GM21825 (cell line): ENCODE data around the gene SLC27A2.

Source experiments
- ATAC-seq: cut with Tn5 transposase; IDR thresholded peaks from one replicate; pipeline ENCODE4 v1.9.1; 2021; ENCODE audit warnings: mild to moderate bottlenecking, moderate library complexity; ENCODE audit not compliant: unreplicated experiment

Gene SLC27A2

GRCh38 chr15:50233192-50233736 lies 51.3 kb downstream of the SLC27A2 start:
- no peak for ATAC-seq

DNA sequence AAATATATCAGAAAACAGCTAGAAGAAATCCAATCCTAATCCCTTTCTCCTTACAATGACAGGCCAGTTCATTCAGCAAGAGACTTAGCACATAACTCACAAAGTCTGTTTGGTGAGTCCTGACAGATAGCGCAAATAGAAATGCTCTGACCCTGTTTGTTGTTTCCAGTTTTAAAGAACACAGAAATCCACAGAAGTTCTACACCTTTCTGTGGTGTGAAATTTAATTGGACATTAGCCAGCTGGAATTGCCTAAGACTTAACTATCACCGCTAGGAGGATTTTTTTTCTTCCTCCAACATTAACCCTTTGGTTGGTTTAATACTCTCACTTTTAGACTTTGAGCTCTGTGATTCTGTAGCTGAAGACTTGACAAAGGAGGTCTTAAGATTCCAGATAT lies 52.8 kb downstream of the SLC27A2 start:
- ATAC-seq: no peak

GRCh38 chr15:50235794-50236193 lies 53.8 kb downstream of the SLC27A2 start:
- no peak for ATAC-seq

GRCh38 chr15:50236433-50236832 lies 54.4 kb downstream of the SLC27A2 start:
- no peak for ATAC-seq

GRCh38 chr15:50238255-50238654 lies 56.3 kb downstream of the SLC27A2 start:
- no peak for ATAC-seq

DNA sequence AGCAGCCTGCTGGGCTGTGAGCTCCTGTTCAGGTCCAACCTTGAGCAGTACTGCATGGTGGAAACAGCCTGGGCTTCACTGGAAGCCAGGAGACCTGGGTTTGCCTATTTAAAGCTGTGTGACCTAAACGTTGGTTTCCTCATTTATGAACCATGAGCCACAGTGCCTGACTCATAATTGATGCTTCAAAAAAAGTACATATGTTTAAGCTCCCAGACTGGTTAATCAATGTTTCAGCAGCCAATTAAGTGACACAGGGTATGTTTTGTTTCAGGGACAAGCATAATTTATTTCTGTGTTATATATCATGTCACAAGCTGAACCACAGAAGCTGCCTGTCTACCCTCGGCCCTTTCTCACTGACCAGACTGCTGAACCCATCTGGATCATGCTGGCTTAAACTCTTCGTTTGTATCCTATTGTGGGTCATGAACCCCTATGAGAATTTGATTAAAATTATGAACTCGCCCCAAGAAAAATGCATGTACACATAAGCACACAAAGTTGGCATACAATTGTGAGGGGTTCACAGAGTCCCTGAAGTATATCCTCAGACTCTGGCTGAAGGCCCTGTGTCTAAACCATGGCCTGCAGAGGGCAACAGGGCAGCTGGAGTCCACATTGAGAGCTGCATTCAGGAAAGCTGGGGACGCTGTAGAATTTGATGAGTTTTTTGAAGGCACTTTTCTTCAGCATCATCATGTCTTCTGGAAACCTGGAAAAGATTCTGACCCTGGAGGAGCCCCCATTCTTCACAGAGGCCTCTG lies 59.9 kb downstream of the SLC27A2 start:
- no peak for ATAC-seq

GRCh38 chr15:50244153-50244552 lies 62.2 kb downstream of the SLC27A2 start:
- ATAC-seq: no peak

- ATAC-seq: no peak
Measured at GRCh38 chr15:50244959-50245624, 63.1 kb downstream of the SLC27A2 start.

DNA sequence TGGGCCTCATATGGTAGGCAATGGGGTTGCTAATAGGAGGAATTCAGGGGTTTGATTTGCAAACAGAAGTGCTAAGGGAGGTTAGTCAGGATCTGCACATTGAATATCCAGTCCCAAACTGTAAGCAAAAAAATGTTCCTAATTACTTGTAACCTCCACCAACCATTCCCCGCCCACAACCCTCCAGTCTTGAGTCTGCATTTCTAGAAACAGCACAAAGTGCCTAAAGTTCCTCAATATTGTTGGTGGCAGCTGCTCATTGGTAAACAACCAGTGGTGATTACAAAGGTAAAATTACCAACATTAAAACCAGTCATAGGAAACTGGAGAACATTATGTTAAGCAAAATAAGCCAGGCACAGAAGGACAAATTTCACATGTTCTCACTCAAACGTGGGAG lies 64.6 kb downstream of the SLC27A2 start:
- ATAC-seq: no peak

GRCh38 chr15:50247819-50248655 lies 66.0 kb downstream of the SLC27A2 start:
- peak; percentile 99 for ATAC-seq

DNA sequence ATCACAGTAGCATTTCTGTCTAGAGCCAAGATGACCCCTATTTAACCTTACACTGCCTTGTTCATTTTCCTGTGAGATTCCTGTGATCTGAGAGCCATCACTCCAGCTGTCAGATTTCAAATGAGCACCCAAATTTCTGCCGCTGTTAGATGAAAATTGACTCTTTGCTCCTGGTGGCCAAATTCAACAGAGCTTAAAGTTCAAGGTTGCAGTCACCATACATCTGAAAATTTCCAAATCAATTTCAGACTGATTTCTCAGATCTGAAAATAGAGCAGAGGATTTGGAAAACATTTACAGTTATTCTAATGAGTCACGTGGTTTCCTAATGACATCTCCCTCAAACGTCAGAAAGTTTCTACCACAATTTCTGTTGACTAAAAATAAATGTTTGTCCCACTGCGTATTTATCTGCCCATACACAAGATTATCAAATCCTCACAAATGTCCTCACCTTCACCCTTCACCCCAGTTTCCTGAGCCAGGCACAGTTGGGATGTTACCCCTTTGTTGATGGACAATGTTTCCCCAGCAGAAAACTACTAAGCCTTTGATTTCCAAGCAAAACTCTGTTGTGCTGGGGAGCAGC lies 67.1 kb downstream of the SLC27A2 start:
- ATAC-seq: no peak

DNA sequence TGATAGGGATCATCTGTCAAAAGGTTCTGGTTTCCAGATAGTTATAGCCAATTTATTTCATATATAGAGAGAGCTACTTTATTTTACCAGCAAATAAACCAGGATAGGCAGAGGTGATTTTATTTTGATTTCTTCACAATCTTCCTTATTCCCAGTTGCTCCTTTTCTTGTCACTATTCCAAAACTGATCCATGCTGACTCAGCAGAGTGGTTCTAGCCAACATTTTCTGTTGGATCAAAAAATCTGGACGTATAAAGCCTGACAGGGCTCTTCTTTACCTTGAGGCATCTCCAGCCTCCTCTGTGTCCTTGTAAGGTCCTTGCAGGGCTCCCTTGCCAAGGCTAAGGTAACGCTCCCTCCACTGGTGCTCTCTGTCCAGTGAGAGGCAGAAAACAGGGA lies 67.7 kb downstream of the SLC27A2 start:
- ATAC-seq: no peak

DNA sequence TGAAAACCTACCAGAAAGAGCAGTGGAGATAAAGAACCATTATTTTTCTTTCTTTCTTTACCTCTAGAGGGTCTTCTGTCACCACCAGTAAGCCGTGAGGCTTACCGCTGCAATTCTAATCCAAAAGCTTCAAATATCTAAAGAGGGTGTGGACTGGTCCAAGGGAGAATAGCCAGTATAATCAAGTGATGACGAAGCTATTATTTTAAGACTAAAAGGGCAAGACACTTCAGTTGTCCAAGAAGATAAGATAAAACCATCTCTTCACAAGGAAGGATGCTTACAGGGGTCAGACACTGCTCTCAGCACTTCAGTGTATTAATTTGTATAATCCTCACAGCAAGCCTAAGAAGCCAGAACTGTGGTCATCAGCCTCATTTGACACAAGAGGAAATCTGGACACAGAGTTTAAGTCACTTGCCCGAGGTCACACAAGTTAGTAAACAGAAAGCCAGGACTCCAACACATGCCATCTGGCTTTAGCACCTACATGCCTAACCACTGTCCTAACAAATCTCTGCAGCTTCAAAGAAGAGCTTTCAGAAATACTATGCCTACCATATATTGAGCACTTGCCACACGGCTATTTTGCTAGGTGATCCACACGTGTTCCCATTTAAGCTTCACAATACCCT lies 68.9 kb downstream of the SLC27A2 start:
- no peak for ATAC-seq

DNA sequence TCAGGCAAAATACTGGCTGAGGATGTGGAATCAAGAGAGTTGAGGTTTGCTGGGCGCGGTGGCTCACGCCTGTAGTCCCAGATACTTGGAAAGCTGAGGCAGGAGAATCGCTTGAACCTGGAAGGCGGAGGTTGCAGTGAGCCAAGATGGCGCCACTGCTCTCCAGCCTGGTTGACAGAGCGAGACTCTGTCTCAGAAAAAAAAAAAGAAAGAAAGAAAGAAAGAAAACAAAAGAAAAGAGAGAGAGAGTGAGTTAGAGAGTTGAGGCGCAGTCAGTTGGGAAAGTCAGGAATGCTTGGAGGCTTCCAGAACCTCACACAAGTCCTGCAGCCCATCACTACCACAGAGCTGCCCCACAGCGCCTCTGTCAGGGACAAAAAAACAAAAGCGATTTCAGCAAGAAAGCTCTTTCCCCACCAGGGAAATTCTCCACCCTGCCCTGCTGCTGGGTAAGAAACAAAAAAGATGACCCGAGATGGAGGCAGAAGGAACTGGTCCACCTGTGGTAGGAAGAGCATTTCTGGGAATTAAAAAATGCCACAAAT lies 69.7 kb downstream of the SLC27A2 start:
- no peak for ATAC-seq

- no peak for ATAC-seq
Measured at GRCh38 chr15:50252556-50252955, 70.6 kb downstream of the SLC27A2 start.

GRCh38 chr15:50256188-50257041 lies 74.4 kb downstream of the SLC27A2 start:
- no peak for ATAC-seq

- ATAC-seq: no peak
Measured at GRCh38 chr15:50257332-50257731, 75.3 kb downstream of the SLC27A2 start.

- no peak for ATAC-seq
Measured at GRCh38 chr15:50257924-50258323, 75.9 kb downstream of the SLC27A2 start.

DNA sequence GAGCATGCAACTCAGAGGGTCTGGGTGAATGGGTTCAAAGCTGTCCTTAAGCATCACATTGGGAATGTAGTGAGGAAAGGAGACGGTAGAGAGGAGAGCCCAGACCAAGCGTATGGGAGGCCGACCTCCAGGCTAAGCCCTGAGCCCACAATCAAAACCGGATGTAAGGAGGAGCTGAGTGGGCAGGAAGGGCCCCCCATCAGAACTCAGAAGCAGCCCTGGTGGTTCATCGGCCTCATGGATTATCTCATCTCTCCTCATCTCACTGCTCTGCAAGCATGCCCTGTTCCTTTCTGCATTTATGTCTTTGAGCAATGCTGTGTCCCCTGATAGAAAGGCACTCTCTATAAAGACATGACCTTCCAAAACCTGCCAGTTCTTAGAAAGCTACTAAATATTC lies 77.3 kb downstream of the SLC27A2 start:
- no peak for ATAC-seq
